ENCODE results near the gene MICAL2. TPM values are rescaled to one million over a fixed set of nuclear protein-coding genes. Genes with fewer than 3 reads are reported as not detected.

Gene MICAL2
- total RNA-seq = 24.3 TPM

DNA sequence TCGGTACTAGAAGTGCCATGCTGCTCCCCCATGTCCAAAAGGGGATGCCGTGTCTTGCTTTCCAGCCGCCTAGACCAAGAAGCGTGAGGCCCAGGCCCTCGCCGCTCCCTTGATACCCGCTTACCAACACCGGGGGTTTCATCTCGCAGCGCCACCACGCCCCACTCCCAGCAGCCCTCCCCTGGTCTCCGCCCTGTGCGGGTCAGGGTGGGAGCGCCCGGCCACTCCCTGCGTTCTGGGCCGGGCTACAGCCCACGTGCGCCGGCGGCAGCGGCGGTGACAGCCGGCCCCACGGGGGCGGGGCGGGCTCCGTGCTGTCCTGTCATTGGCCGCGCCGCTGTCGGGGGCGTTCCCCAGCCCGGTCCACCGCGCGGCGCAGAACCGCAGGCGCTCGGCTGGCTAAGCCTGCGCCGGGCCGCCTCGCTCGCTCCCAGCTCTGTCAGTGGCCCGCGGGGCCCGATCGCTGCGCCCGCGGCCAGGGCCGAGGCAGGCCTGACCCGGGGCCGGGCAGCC is at the start of gene MICAL2:
TSS of gene MICAL2 (plus strand) at position 390 of the 513 bp plus-strand sequence. CDS start 51,566 bp downstream, outside the sequence.

Other genes starting within 250 kb of the MICAL2 start
- gene DKK3, start 102.0 kb upstream of the MICAL2 start, total RNA-seq = 532 TPM

All from camera-type eye (tissue), 1 donor.